PC-3 (cell line): ENCODE results near the gene PKD1L1. TPM values are rescaled to one million over a fixed set of nuclear protein-coding genes. Genes with fewer than 3 reads are reported as not detected.
A peak's percentile ranks its signal among the peaks of the same experiment; 100 is the strongest.

Experiments used
- ATAC-seq: fragments of 200-7000 bp; cut with Tn5 transposase; 2 replicates; pipeline ENCODE4 v1.9.1; 2020; ENCODE audit warnings: mild to moderate bottlenecking, moderate library complexity
- BruUV-seq: library from RNA; stranded (reverse); fragments of 400-500 nt; replicated peaks from 2 replicates; lab custom pipeline; 2021; lab: Mats Ljungman, UMichigan
- CTCF ChIA-PET: fragments of 300-600 bp; sonication (Branson Sonifier 250); formaldehyde crosslinking; loops from one replicate; lab custom pipeline; 2022; ENCODE audit warnings: antibody characterized with exemption; lab: Charles Lee
- POLR2A ChIA-PET: fragments of 300-600 bp; sonication (Branson Sonifier 250); formaldehyde crosslinking; loops from one replicate; lab custom pipeline; 2022; ENCODE audit warnings: antibody characterized with exemption; ENCODE audit not compliant: unreplicated experiment; lab: Charles Lee
- DNase-seq: peaks from one replicate; pipeline ENCODE4 v3.0.0-alpha.2; 2015
- H2AFZ ChIP-seq: fragments of 300-600 bp; sonication (generic); 2 replicates; pipeline ENCODE4 v1.6.0; 2016; ENCODE audit warnings: antibody characterized with exemption, low read length
- H3F3A ChIP-seq: fragments of 300-600 bp; sonication (generic); one replicate; pipeline ENCODE4 v1.6.0; 2017; ENCODE audit warnings: antibody characterized with exemption, low read length, control low read depth, mild to moderate bottlenecking; ENCODE audit not compliant: unreplicated experiment
- H3K27ac ChIP-seq: fragments of 300-600 bp; sonication (generic); 2 replicates; pipeline ENCODE4 v1.5.1; 2016; ENCODE audit warnings: mild to moderate bottlenecking, low read length
- H3K27me3 ChIP-seq: fragments of 300-600 bp; sonication (generic); 2 replicates; pipeline ENCODE4 v1.6.1; 2016; ENCODE audit warnings: low read length, mixed read lengths
- H3K36me3 ChIP-seq: fragments of 300-600 bp; sonication (generic); 2 replicates; pipeline ENCODE4 v1.6.1; 2016; ENCODE audit warnings: low read depth, mixed run types, low read length, mixed read lengths
- H3K4me1 ChIP-seq: fragments of 300-600 bp; sonication (generic); 2 replicates; pipeline ENCODE4 v1.5.1; 2016; ENCODE audit warnings: low read length; ENCODE audit not compliant: insufficient read depth
- H3K4me2 ChIP-seq: fragments of 300-600 bp; sonication (generic); 2 replicates; pipeline ENCODE4 v1.6.0; 2016; ENCODE audit warnings: low read length
- H3K4me3 ChIP-seq: fragments of 300-600 bp; sonication (generic); 2 replicates; pipeline ENCODE4 v1.5.1; 2016; ENCODE audit warnings: mild to moderate bottlenecking, low read length, mixed read lengths
- H3K79me2 ChIP-seq: fragments of 300-600 bp; sonication (generic); 2 replicates; pipeline ENCODE4 v1.6.1; 2017; ENCODE audit warnings: low read length, mixed read lengths
- H3K9ac ChIP-seq: fragments of 300-600 bp; sonication (generic); 2 replicates; pipeline ENCODE4 v1.6.0; 2016; ENCODE audit warnings: mild to moderate bottlenecking, low read length
- H3K9me2 ChIP-seq: fragments of 300-600 bp; sonication (generic); replicated peaks from 2 replicates; pipeline ENCODE4 v1.6.1; 2016; ENCODE audit warnings: mixed run types, low read length, mixed read lengths
- H3K9me3 ChIP-seq: fragments of 300-600 bp; sonication (generic); 2 replicates; pipeline ENCODE4 v1.6.1; 2016; ENCODE audit warnings: low read length, mixed read lengths
- H4K20me1 ChIP-seq: fragments of 300-600 bp; sonication (generic); 2 replicates; pipeline ENCODE4 v1.6.1; 2016; ENCODE audit warnings: low read length, mixed read lengths
- EZH2 ChIP-seq: fragments of 300-600 bp; sonication (generic); IDR thresholded peaks from one replicate; pipeline ENCODE4 v1.6.1; 2017; ENCODE audit warnings: antibody characterized with exemption, mild to moderate bottlenecking, low read length; ENCODE audit not compliant: unreplicated experiment
- EZH2phosphoT487 ChIP-seq: fragments of 300-600 bp; sonication (generic); IDR thresholded peaks from 2 replicates; pipeline ENCODE4 v1.6.1; 2018; ENCODE audit warnings: mild to moderate bottlenecking, antibody characterized with exemption, low read length, borderline replicate concordance
- intact Hi-C: fragments of 100-400 bp; cut with micrococcal nuclease; formaldehyde crosslinking; loops from 2 replicates; pipeline ENCODE4 v1.9.0; 2023
- total RNA-seq: library from RNA; depleted of rRNA; stranded (reverse); fragments of >200 nt; gene quantifications from 2 replicates; pipeline ENCODE4 v1.2.3, GENCODE V29; 2014
- TF ChIP-seq, protein P1 (sequence below): fragments of 300-600 bp; sonication (generic); conservative IDR thresholded peaks from 2 replicates; pipeline ENCODE4 v1.5.1; 2017; ENCODE audit warnings: antibody characterized with exemption, low read depth, mild to moderate bottlenecking, low read length

The PKD1L1 gene
- total RNA-seq, 1 experiment from 2014 or later, result 0.04 TPM

GRCh38 chr7:47875406-47875805 is 72.9 kb downstream of the PKD1L1 start:
- Histone ChIP-seq H3K27ac (no peak overlapping the region), H3K36me3 (no peaks in the 10 kb centered on the region), H3K4me1 (no peaks in the 10 kb centered on the region; the same call in 1 of the 2 replicates), H3K27me3 (no peaks in the 10 kb centered on the region), H3F3A (no peaks in the 10 kb centered on the region), H3K9me2 (no peaks in the 10 kb centered on the region), H3K4me3 (no peak overlapping the region), H3K9ac (no peak overlapping the region), H2AFZ (no peak overlapping the region), H3K4me2 (no peak overlapping the region), H3K79me2 (no peaks in the 10 kb centered on the region), H3K9me3 (no peaks in the 10 kb centered on the region), H4K20me1 (no peaks in the 10 kb centered on the region)
- POLR2A ChIA-PET, result no interaction called here
- CTCF ChIA-PET, result no interaction called here
- ATAC-seq (no peak), DNase-seq (no peak)
- no TSS peak for BruUV-seq
- intact Hi-C loops, result no loop called here
- TF ChIP-seq EZH2 (no peak), EZH2phosphoT487 (no peak)
- TF ChIP-seq, protein P1, sequence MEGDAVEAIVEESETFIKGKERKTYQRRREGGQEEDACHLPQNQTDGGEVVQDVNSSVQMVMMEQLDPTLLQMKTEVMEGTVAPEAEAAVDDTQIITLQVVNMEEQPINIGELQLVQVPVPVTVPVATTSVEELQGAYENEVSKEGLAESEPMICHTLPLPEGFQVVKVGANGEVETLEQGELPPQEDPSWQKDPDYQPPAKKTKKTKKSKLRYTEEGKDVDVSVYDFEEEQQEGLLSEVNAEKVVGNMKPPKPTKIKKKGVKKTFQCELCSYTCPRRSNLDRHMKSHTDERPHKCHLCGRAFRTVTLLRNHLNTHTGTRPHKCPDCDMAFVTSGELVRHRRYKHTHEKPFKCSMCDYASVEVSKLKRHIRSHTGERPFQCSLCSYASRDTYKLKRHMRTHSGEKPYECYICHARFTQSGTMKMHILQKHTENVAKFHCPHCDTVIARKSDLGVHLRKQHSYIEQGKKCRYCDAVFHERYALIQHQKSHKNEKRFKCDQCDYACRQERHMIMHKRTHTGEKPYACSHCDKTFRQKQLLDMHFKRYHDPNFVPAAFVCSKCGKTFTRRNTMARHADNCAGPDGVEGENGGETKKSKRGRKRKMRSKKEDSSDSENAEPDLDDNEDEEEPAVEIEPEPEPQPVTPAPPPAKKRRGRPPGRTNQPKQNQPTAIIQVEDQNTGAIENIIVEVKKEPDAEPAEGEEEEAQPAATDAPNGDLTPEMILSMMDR, result no peak

- H4K20me1 ChIP-seq, result no peaks in the 10 kb centered on the region
- H3K79me2 ChIP-seq, result no peaks in the 10 kb centered on the region
- POLR2A ChIA-PET, result no interaction called here
- H3K9ac ChIP-seq, result no peak overlapping the region
- DNase-seq, result peak; percentile 85
- no peaks in the 10 kb centered on the region for H3K9me2 ChIP-seq
- H3K9me3 ChIP-seq, result no peaks in the 10 kb centered on the region
- BruUV-seq, result no TSS peak
- no peaks in the 10 kb centered on the region for H3F3A ChIP-seq
- intact Hi-C loops, result no loop called here
- H3K4me1 ChIP-seq, result no peaks in the 10 kb centered on the region; the same call in 1 of the 2 replicates
- CTCF ChIA-PET, result no interaction called here
- peak; percentile 100 for ATAC-seq
- H3K27ac ChIP-seq, result no peak overlapping the region
- H3K36me3 ChIP-seq, result no peaks in the 10 kb centered on the region
- H3K4me3 ChIP-seq, result no peak overlapping the region
- TF ChIP-seq EZH2 (no peak), EZH2phosphoT487 (no peak)
- TF ChIP-seq, protein P1, result no peak
- no peaks in the 10 kb centered on the region for H3K27me3 ChIP-seq
- H3K4me2 ChIP-seq, result 0 out of 2 replicates have a peak overlapping the region, but pooled peaks have one; percentile 15
- no peak overlapping the region for H2AFZ ChIP-seq
Observed at GRCh38 chr7:47873762-47874161, 74.5 kb downstream of the PKD1L1 start.

DNA sequence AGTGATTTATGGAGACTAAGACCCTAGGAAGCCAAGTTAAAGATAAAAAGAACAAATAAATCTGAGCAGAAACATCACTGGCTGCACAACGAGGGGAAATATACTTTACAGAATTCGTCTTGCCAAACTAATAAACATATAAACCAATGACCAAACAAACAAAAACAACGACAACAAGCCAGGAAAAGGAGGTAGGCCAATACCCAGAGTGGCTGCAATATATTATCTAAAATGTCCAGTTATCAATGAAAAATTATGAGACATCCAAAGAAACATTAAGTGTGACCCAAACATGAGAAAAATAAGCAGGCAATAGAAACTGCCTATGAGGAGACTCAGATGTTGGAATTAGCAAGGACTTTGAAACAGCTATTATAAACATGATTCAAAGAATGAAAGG is 81.0 kb downstream of the PKD1L1 start:
- BruUV-seq, result no TSS peak
- CTCF ChIA-PET, result no interaction called here
- Histone ChIP-seq H3K27me3 (no peaks in the 10 kb centered on the region), H3K9ac (no peak overlapping the region), H3K4me3 (no peak overlapping the region), H3K4me1 (no peaks in the 10 kb centered on the region), H3K36me3 (no peaks in the 10 kb centered on the region), H4K20me1 (no peaks in the 10 kb centered on the region), H3K79me2 (no peaks in the 10 kb centered on the region), H3K27ac (no peak overlapping the region), H3K9me3 (no peaks in the 10 kb centered on the region), H3F3A (no peaks in the 10 kb centered on the region), H2AFZ (no peak overlapping the region), H3K4me2 (no peak overlapping the region), H3K9me2 (no peaks in the 10 kb centered on the region)
- DNase-seq (no peak), ATAC-seq (no peak)
- POLR2A ChIA-PET, result interaction anchor here (0.7 kb wide), 1 partner anchor 267 kb away, joined by 3 read pairs; no protein-coding TSS in a partner anchor
- intact Hi-C loops, result no loop called here
- TF ChIP-seq, protein P1, result no peak
- no peak for TF ChIP-seq EZH2
